Measurements from ENCODE around the gene ADRM1. TPM values are rescaled to one million over a fixed set of nuclear protein-coding genes. Genes with fewer than 3 reads are reported as not detected.

Gene ADRM1
- total and polyA plus RNA-seq, 2 donors from 2014 or later = 64.4 to 79.4 TPM

GRCh38 chr20:62273416-62273815, 29.4 kb upstream of the ADRM1 start:
- DNase-seq (no peak), FAIRE-seq (no peak)
- intact Hi-C loops (cut with DNase I) = no loop called here
- no peak overlapping the region for H3K4me3 ChIP-seq (ENCODE audit: low read length in 3 of 3)
- peaks cover 5 to 27% (median 18%) of the 10 kb centered on the region in 3 donors for H3K36me3 ChIP-seq (ENCODE audit: control insufficient read depth in 2 of 3, insufficient read depth in 3 of 3, low read length in 3 of 3)
- no peak overlapping the region for H3K27ac ChIP-seq (ENCODE audit: low read depth in 2 of 2, low read length in 2 of 2)
- no peak for TF ChIP-seq CTCF (IDR thresholded peaks at IDR 0.05; ENCODE audit: borderline replicate concordance, extremely low read depth, insufficient read depth)
- H3K4me1 ChIP-seq (ENCODE audit: control insufficient read depth in 2 of 3, insufficient read depth in 2 of 3, low read depth in 1 of 3, low read length in 3 of 3) = no peaks in the 10 kb centered on the region
- no peaks in the 10 kb centered on the region for H3K9me3 ChIP-seq (ENCODE audit: control insufficient read depth in 2 of 3, insufficient read depth in 1 of 3, low read length in 3 of 3)
- no peak overlapping the region for H3K9ac ChIP-seq (ENCODE audit: low read length in 3 of 3)
- no peaks in the 10 kb centered on the region for H3K27me3 ChIP-seq (ENCODE audit: control insufficient read depth, insufficient read depth, low read length)

- peak in 4 of 5 donors; percentile 60 to 76 (median 70) for DNase-seq
Observed at GRCh38 chr20:62274332-62274950, 28.4 kb upstream of the ADRM1 start.

GRCh38 chr20:62275219-62275618, 27.6 kb upstream of the ADRM1 start:
- no peaks in the 10 kb centered on the region for H3K4me1 ChIP-seq (ENCODE audit: control insufficient read depth in 2 of 3, insufficient read depth in 2 of 3, low read depth in 1 of 3, low read length in 3 of 3)
- no peaks in the 10 kb centered on the region for H3K9me3 ChIP-seq (ENCODE audit: control insufficient read depth in 2 of 3, insufficient read depth in 1 of 3, low read length in 3 of 3)
- H3K27me3 ChIP-seq (ENCODE audit: control insufficient read depth, insufficient read depth, low read length) = no peaks in the 10 kb centered on the region
- H3K4me3 ChIP-seq (ENCODE audit: low read length in 3 of 3) = no peak overlapping the region
- peaks cover 5 to 39% (median 24%) of the 10 kb centered on the region in 3 donors for H3K36me3 ChIP-seq (ENCODE audit: control insufficient read depth in 2 of 3, insufficient read depth in 3 of 3, low read length in 3 of 3)
- no peak overlapping the region for H3K9ac ChIP-seq (ENCODE audit: low read length in 3 of 3)
- DNase-seq (no peak), FAIRE-seq (no peak)
- H3K27ac ChIP-seq (ENCODE audit: low read depth in 2 of 2, low read length in 2 of 2) = no peak overlapping the region
- no peak for TF ChIP-seq CTCF (IDR thresholded peaks at IDR 0.05; ENCODE audit: borderline replicate concordance, extremely low read depth, insufficient read depth)
- intact Hi-C loops (cut with DNase I) = no loop called here

More at GRCh38 chr20:62274332-62274950, 28.4 kb upstream of the ADRM1 start:
- peaks cover 5 to 32% (median 18%) of the 10 kb centered on the region in 3 donors for H3K36me3 ChIP-seq (ENCODE audit: control insufficient read depth in 2 of 3, insufficient read depth in 3 of 3, low read length in 3 of 3)
- no peak for FAIRE-seq
- TF ChIP-seq CTCF (IDR thresholded peaks at IDR 0.05; ENCODE audit: borderline replicate concordance, extremely low read depth, insufficient read depth) = no peak
- no peak overlapping the region for H3K4me3 ChIP-seq (ENCODE audit: low read length in 3 of 3)
- no peaks in the 10 kb centered on the region for H3K9me3 ChIP-seq (ENCODE audit: control insufficient read depth in 2 of 3, insufficient read depth in 1 of 3, low read length in 3 of 3)
- no peaks in the 10 kb centered on the region for H3K4me1 ChIP-seq (ENCODE audit: control insufficient read depth in 2 of 3, insufficient read depth in 2 of 3, low read depth in 1 of 3, low read length in 3 of 3)
- no peak overlapping the region for H3K27ac ChIP-seq (ENCODE audit: low read depth in 2 of 2, low read length in 2 of 2)
- no peaks in the 10 kb centered on the region for H3K27me3 ChIP-seq (ENCODE audit: control insufficient read depth, insufficient read depth, low read length)
- intact Hi-C loops (cut with DNase I) = no loop called here
- no peak overlapping the region for H3K9ac ChIP-seq (ENCODE audit: low read length in 3 of 3)

Measured in kidney (tissue), 14 donors.